Heart left ventricle (tissue), 16 donors: Measurements from ENCODE around the gene KCTD10. TPM values are rescaled to one million over a fixed set of nuclear protein-coding genes. Genes with fewer than 3 reads are reported as not detected.
A peak's percentile ranks its signal among the peaks of the same experiment; 100 is the strongest.
"Not testable (repeated sequence)": the region's sequence is repeated elsewhere in the genome, so short reads cannot be mapped to it uniquely, and the experiment has no call there.

Source experiments
- ATAC-seq, 4 donors: fragments of 200-7000 bp; cut with Tn5 transposase; one replicate each; pipeline ENCODE4 v1.9.1; 2020 to 2022; ENCODE audit warnings: moderate library complexity in 4 of 4, mild to moderate bottlenecking in 3 of 4, moderate number of reproducible peaks in 1 of 4
- DNase-seq, 5 donors: peaks; one replicate each; pipeline ENCODE4 v3.0.0-alpha.2; 2020
- H3K27ac ChIP-seq, 12 donors: fragments of 200-600 bp; sonication (generic) in 4 of 12; one replicate each; pipeline versions ENCODE4 v1.5.0 to v1.8.0; 2016 to 2022; ENCODE audit warnings: mild to moderate bottlenecking in 2 of 12
- H3K27me3 ChIP-seq, 9 donors: fragments of 200-600 bp; sonication (generic) in 2 of 9; one replicate each; pipeline versions ENCODE4 v1.5.1 to v1.8.0; 2016 to 2022; ENCODE audit warnings: mild to moderate bottlenecking in 3 of 9
- H3K36me3 ChIP-seq, 9 donors: fragments of 200-600 bp; sonication (generic) in 2 of 9; one replicate each; pipeline versions ENCODE4 v1.5.0 to v1.8.0; 2018 to 2022; ENCODE audit warnings: mild to moderate bottlenecking in 2 of 9
- H3K4me1 ChIP-seq, 12 donors: fragments of 200-600 bp; sonication (generic) in 4 of 12; one replicate each; pipeline versions ENCODE4 v1.5.0 to v1.8.0; 2016 to 2022; ENCODE audit warnings: mild to moderate bottlenecking in 3 of 12
- H3K4me3 ChIP-seq, 12 donors: fragments of 200-600 bp; sonication (generic) in 4 of 12; one replicate each; pipeline versions ENCODE4 v1.5.0 to v1.8.0; 2017 to 2022; ENCODE audit warnings: mild to moderate bottlenecking in 9 of 12, moderate library complexity in 4 of 12
- H3K9me3 ChIP-seq, 12 donors: fragments of 200-600 bp; sonication (generic) in 4 of 12; one replicate each; pipeline versions ENCODE4 v1.5.0 to v1.8.0; 2016 to 2022; ENCODE audit warnings: mild to moderate bottlenecking in 1 of 12
- POLR2A ChIP-seq, 2 donors: fragments of 450-650 bp; IDR thresholded peaks; one replicate each; pipeline ENCODE4 v1.6.1; 2017; ENCODE audit warnings: antibody characterized with exemption in 2 of 2, mild to moderate bottlenecking in 2 of 2, moderate library complexity in 2 of 2
- WGBS, 4 donors: extraction: QIAGEN DNeasy Blood & Tissue Kit in 2 of 4; methylation state at CpG; one replicate each; pipeline versions ENCODE4 v1.1.5 to v1.1.7; 2013 to 2018; 5-methylcytosine and 5-hydroxymethylcytosine counted together
- intact Hi-C, 10 donors: fragments of 100-400 bp; cut with DNase I; formaldehyde crosslinking; loops; one replicate each; pipeline versions ENCODE4 v1.11.1 to v1.14.2; 2022
- polyA plus RNA-seq, 2 donors: library from polyadenylated mRNA; stranded (reverse); fragments of 200-250 nt; gene quantifications; one replicate each; pipeline ENCODE4 v1.2.3, GENCODE V29; 2013
- total RNA-seq, 9 donors: library from RNA; depleted of rRNA in 2 of 9; stranded (reverse); fragments of >200 nt in 2 of 9; fragmentation: NEBNext Ultra II Directional in 3 of 9; extraction: Animal tissue kit (Norgen Biotek cat#: 25700) in 3 of 9; gene quantifications; one replicate each; pipeline versions ENCODE4 v1.1.0 to v1.2.4, GENCODE V29; 2016 to 2023
- TF ChIP-seq, protein P1 (sequence below), 12 donors: fragments of 200-600 bp; sonication (generic) in 4 of 12; IDR thresholded peaks; one replicate each; pipeline versions ENCODE4 v1.5.0 to v1.8.0; 2018 to 2022; ENCODE audit warnings: antibody characterized with exemption in 12 of 12, mild to moderate bottlenecking in 5 of 12
- donor health status: ischemic (EF 13 %, LVEDD 7.1; RV severe dilation, severe dysfunction).
- donor health status: healthy with polysubstance abuse.
- donor health status: DM: no; HTN: yes; CAD: no.
- donor health status: DM: no; HTN: no; CAD: no.
- donor health status: ischemic (EF 25% LVEDD 6.9; RV normal size, moderate dysfunction).
- donor health status: ischemic (EF 25% LVEDD 5.7; RV mildly dilated, moderate dysfunction).
- donor health status: healthy.
- donor health status: DM: yes; HTN: yes; CAD: no.
- donor health status: ischemic (EF 35%, LVEDD 5.7; RV mildly dilated, moderate dysfunction).
- donor health status: nonischemic (EF 11% LVEDD 7.7; RV severe dilation, severe dysfunction).
- donor health status: DM: yes; HTN: yes; CAD: no.
- donor health status: PGD.
- donor health status: ischemic (EF 29% LVEDD 5.4; RV normal size, mild dysfunction).
- donor health status: nonischemic (EF 23%, LVEDD 6.1; RV moderate dilation, normal function).

The KCTD10 gene
- total and polyA plus RNA-seq, 11 donors, result 9.5 to 52.3 (median 37.1) TPM

DNA sequence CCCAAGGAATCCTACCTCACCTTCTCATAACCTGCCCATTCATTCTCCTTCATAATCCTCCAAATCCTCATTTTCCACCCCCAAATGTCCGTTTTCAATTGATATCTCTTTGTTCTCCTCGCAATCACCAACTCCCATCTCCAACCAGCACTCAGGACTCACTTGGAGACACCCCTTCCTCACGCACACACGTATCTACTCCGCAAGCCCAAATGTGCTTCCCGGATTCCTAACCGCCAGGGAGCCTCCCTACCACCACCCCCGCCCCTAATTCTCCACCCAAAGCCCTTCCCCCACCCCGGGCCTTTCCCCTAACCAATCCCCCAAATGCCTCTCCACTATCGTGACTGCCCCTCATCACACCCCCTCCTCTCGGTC is 304 bp downstream of the KCTD10 start:
- ATAC-seq (peak in 2 of 4 donors; percentile 10 to 21), DNase-seq (no peak)
- no peak for TF ChIP-seq POLR2A (IDR thresholded peaks at IDR 0.05)
- H3K9me3 ChIP-seq, result no peaks in the 10 kb centered on the region
- intact Hi-C loops, result loop anchor here (1.0 to 5.0 kb wide), 7 partner anchors 14 to 96 kb away; partner anchors contain the start of genes MMAB (in 1 of the 10) and MVK (in 1 of the 10)
- no peaks in the 10 kb centered on the region for H3K27me3 ChIP-seq
- WGBS, 4 donors, result 0 to 2% (median 1%) methylated on average over 11 of the region's 11 CpGs
- peak overlapping the region; percentile 91 to 99 (median 98) for H3K27ac ChIP-seq
- H3K4me3 ChIP-seq, result peak overlapping the region; percentile 59 to 92 (median 82)
- H3K4me1 ChIP-seq, result peaks cover 12 to 66% (median 43%) of the 10 kb centered on the region in 12 donors
- H3K36me3 ChIP-seq, result peaks cover 0 to 23% (median 4%) of the 10 kb centered on the region in 9 donors

DNA sequence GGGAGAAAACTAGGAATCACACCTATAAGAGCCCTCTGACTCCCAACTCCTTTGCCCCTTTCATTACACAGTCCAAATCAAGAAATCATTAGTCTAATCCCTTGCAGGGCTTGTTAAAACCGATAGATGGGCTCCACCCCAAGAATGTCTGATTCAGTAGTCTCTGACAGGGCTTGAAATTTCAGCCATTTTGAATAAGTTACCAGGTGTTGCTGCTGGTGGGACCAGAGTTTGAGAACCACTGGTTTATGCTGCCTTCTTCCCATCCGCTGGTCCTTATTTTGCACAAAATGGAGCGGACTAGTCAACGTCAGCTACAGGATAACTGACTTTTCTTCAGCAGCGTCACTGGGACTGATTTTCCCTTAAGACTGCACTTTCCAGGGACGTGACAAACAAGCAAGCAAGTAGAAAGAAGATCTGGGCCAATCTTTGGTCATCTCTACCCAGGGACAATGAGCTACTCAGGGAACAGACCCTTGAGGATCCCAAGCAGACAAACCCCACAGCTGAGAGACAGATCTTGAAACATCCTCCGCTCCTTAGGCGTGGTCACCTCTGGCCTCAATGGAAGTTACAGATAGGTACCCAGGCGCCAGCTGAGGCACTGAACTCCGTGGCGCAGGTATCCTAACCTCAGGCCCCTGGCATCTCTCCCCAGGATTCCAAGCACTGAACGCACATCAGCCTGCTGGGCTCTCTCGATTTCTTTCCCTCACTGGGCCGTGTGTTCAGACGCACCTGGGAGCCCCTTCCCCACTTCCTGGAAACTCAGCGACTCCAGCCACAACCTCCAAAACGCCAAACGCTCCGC is 900 bp downstream of the KCTD10 start:
- WGBS, 4 donors, result 11 to 18% (median 14%) methylated on average over 19 of the region's 19 CpGs
- H3K4me3 ChIP-seq, result peak overlapping the region; percentile 59 to 92 (median 82)
- peak in 2 of 4 donors; percentile 3 for ATAC-seq
- H3K4me1 ChIP-seq, result peaks cover 12 to 66% (median 46%) of the 10 kb centered on the region in 12 donors
- peaks cover 0 to 29% (median 6%) of the 10 kb centered on the region in 9 donors for H3K36me3 ChIP-seq
- peak overlapping the region; percentile 91 to 99 (median 98) for H3K27ac ChIP-seq
- no peaks in the 10 kb centered on the region for H3K27me3 ChIP-seq
- intact Hi-C loops, result loop anchor here in 9 of 10 donors (2.0 to 5.0 kb wide), 5 partner anchors 43 to 96 kb away; partner anchors contain the start of genes MMAB (in 1 of the 9) and MVK (in 1 of the 9)
- DNase-seq, result no peak
- no peaks in the 10 kb centered on the region for H3K9me3 ChIP-seq
- TF ChIP-seq, protein P1, sequence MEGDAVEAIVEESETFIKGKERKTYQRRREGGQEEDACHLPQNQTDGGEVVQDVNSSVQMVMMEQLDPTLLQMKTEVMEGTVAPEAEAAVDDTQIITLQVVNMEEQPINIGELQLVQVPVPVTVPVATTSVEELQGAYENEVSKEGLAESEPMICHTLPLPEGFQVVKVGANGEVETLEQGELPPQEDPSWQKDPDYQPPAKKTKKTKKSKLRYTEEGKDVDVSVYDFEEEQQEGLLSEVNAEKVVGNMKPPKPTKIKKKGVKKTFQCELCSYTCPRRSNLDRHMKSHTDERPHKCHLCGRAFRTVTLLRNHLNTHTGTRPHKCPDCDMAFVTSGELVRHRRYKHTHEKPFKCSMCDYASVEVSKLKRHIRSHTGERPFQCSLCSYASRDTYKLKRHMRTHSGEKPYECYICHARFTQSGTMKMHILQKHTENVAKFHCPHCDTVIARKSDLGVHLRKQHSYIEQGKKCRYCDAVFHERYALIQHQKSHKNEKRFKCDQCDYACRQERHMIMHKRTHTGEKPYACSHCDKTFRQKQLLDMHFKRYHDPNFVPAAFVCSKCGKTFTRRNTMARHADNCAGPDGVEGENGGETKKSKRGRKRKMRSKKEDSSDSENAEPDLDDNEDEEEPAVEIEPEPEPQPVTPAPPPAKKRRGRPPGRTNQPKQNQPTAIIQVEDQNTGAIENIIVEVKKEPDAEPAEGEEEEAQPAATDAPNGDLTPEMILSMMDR (IDR thresholded peaks at IDR 0.05), result no peak
- TF ChIP-seq POLR2A (IDR thresholded peaks at IDR 0.05), result no peak

DNA sequence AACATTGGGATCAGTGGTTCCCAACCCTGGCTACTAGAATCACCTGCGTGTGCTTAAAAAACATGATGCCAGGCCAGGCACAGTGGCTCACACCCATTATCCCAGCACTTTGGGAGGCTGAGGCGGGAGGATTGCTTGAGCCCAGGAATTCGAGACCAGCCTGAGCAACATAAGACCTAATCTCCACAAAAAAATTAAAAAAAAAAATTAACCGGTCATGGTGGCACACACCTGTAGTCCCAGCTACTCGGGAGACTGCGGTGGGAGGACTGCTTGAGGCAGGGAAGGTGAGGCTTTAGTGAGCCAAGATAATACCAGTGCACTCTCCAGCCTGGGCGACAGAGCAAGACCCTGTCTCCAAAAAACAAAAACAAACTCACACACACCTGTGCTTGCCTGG is 2.0 kb downstream of the KCTD10 start:
- intact Hi-C loops, result loop anchor here in 7 of 10 donors (5.0 kb wide), 3 partner anchors 43 to 97 kb away; partner anchors contain the start of genes MMAB (in 1 of the 7) and MVK (in 1 of the 7)
- Histone ChIP-seq H3K4me3 (peak overlapping the region in 5 of 12 donors; percentile 75 to 92 (median 85)), H3K9me3 (no peaks in the 10 kb centered on the region), H3K27ac (peak overlapping the region in 1 of 12 donors; percentile 11), H3K36me3 (peaks cover 0 to 37% (median 9%) of the 10 kb centered on the region in 9 donors), H3K4me1 (peaks cover 12 to 74% (median 51%) of the 10 kb centered on the region in 12 donors), H3K27me3 (no peaks in the 10 kb centered on the region)
- WGBS, 4 donors, result 80 to 91% (median 87%) methylated on average over 7 of the region's 7 CpGs
- DNase-seq (no peak), ATAC-seq (no peak)
- TF ChIP-seq, protein P1 (IDR thresholded peaks at IDR 0.05), result no peak
- TF ChIP-seq POLR2A (IDR thresholded peaks at IDR 0.05), result no peak

DNA sequence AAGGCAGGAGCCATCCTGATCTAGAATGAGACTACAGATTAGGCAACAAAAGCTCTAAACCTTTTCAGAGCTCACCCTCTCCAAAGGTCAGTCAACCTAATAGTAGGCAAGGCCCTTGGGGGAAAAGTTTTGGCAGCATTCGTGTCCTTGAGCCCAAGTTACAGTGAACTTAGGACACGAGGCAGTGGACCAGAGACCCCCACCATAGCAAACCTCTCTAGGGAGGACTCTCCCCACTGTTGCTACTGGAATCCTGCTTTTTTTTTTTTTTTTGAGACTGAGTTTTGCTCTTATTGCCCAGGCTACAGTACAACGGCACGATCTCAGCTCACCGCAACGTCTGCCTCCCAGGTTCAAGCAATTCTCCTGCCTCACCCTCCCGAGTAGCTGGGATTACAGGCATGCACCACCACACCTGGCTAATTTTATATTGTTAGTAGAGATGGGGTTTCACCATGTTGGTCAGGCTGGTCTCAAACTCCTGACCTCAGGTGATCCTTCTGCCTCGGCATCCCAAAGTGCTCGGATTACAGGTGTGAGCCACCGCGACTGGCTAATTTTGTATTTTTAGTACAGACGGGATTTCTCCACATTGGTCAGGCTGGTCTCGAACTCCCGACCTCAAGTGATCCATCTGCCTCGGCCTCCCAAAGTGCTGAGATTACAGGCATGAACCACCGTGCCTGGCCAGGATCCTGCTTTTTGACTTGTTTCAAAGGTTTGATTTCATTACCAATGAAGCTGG is 3.4 kb downstream of the KCTD10 start:
- H3K36me3 ChIP-seq, result peaks cover 0 to 49% (median 20%) of the 10 kb centered on the region in 9 donors
- H3K4me1 ChIP-seq, result peaks cover 8 to 76% (median 54%) of the 10 kb centered on the region in 12 donors
- intact Hi-C loops, H3K9me3 ChIP-seq, H3K27me3 ChIP-seq, ATAC-seq, H3K4me3 ChIP-seq, DNase-seq: not testable (repeated sequence)
- H3K27ac ChIP-seq, result peak overlapping the region in 3 of 12 donors; percentile 12 to 54 (median 35)
- 85 to 90% (median 88%) methylated on average over 16 of the region's 16 CpGs for WGBS, 4 donors
